ENCODE data around the gene RAPGEF2.
A peak's percentile ranks its signal among the peaks of the same experiment; 100 is the strongest.

The RAPGEF2 gene

GRCh38 chr4:159134429-159134828 is 31.6 kb downstream of the RAPGEF2 start:
- no peak for DNase-seq (ENCODE audit: low read depth)

DNA sequence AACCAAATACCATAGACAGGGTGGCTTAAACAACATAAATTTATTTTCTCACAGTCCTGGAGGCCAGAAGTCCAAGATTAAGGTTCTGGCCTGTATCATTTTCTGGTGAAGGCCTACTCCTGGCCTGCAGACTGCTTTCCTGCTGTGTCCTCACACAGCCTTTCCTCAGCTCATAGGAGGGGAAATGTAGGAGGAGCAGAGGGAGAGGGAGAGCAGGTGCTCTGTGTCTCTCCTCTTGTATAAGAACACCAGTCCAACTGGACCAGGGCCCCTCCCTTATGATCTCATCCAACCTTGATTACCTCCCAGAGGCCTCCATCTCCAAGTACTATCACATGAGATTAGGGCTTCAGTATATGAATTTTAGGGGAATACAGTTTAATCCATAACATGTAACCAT is 34.3 kb downstream of the RAPGEF2 start:
- DNase-seq (ENCODE audit: low read depth), result no peak

DNA sequence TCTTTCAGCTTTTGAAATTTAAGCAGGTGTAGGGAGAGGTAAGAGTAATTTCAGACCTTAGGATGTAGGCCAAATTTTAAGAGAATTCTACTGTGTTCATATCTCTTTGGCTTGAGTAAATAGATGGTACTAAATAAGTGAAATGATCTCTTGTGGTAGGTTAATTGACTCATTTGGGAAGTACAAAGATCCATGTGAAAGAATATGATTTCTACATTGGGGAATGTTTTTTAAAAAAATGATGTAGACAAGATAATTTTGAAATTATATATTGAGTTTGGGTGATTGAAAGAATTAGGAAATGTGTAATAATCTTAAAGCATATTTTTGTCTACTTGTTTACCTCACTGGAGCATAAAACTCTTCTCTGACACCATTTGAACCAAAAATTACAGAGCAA is 35.6 kb downstream of the RAPGEF2 start:
- DNase-seq (ENCODE audit: low read depth), result no peak

DNA sequence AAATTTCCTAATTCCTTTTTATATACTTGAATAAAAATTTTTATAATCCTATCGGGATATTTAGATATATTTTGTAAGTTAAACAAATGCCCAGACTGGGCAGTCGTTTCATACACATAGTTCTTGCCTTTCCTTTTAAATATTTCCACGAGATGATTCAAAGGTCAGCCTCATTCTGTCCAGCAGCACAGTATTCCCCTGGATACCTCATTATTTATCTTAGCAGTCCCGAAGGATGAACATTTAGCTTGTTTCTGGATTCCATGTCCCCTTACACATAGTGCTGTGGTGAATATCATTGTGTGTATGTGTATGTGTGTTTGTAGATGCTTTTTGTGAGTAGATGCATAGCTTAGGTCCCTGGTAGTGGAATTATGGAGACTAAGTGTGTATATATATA is 38.3 kb downstream of the RAPGEF2 start:
- DNase-seq (ENCODE audit: low read depth), result no peak

DNA sequence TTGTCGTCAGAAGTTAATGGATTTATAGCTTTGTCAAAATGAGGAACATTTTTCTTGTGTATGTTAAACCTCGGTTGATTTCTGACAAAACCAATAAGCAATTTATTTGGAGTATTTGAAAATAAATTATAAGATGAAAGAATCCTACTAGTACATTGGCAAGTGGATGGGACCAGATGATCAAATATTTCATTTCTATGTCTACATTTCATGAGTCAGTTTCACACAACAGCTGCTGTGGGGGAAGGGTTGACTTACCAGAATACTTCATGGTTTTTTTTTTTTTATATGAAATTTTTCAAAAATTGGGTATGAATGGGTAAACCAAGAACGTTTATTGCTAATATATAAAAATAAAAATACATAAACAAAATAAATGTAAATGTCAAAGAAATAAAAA is 39.4 kb downstream of the RAPGEF2 start:
- peak; percentile 21 for DNase-seq (ENCODE audit: low read depth)

DNA sequence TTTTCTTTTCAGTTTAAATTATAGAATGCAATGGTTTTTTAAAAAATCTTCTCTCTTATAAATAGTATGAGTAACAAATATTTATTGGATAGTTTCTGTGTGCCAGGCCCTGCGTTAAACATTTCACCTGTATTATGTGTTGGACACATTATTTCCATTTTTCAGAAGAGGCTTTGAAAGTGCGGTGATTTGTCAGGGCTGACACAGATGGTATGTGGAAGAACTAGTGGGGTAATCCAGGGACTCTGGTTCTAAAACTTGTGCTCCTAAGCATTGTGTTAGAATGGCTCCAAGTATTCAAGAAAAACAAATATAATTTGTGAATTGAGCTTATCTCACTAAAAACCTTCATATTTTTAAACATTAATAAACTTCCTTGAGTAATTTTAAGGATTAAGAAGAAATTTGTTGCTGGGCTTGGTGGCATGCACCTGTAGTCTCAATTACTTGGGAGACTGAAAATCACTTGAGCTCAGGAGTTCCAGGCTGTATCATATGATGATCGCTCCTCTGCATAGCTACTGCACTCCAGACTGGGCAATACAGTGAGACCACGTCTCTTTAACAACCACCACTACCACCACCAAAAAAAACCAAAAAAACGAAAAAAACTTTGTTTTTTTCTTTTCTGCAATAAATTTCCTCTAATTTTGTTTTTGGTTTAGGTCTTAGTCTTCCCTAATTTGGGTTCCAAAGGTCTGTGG is 40.0 kb downstream of the RAPGEF2 start:
- DNase-seq (ENCODE audit: low read depth), result no peak

- no peak for DNase-seq (ENCODE audit: low read depth)
Measured at GRCh38 chr4:159143687-159144086, 40.8 kb downstream of the RAPGEF2 start.

DNA sequence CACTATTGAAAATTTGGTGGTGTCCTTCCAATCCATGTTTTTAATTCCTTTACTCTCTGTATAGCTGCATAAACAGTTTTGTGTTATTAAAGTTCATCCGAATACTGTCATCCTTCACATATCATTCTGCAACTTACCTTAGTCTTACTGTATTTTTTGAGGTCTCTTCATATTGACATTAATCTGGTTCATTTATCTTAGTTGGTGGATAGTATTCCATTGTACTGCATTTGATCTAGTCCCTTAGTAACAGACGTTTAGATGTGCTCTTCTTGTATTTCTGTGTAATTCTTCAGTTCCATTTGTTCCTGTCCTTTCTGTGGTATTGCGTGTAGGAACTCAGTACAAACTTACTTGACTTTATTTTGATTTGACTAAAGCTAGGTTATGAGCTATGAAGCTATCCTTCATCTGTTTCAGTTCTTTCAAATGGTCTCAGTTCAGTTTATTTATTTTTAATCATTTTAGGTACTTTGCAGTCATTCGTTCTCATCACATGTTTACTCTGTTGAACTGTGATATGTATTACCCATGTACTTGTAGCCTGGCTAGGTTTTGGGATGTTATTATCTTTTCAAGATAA is 41.3 kb downstream of the RAPGEF2 start:
- no peak for DNase-seq (ENCODE audit: low read depth)

- no peak for DNase-seq (ENCODE audit: low read depth)
Measured at GRCh38 chr4:159145318-159145991, 42.6 kb downstream of the RAPGEF2 start.

DNA sequence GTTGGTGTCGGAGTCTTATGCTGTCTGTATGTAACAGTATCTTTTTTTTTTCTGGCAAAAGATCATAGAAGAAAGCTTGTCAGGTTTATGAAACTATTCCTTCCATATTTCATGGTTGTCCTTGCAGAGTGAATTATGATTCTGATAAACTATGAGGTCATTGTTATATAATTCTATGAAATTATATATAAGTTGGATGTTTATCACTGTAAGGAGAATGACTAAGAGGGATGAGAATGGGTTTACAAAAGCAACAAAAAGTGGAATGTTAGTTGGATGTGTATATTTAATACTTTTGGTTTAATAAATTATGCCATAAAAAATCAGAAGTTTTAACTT is 43.1 kb downstream of the RAPGEF2 start:
- no peak for DNase-seq (ENCODE audit: low read depth)

- DNase-seq (ENCODE audit: low read depth), result no peak
Measured at GRCh38 chr4:159146488-159146887, 43.6 kb downstream of the RAPGEF2 start.

GRCh38 chr4:159148441-159148840 is 45.6 kb downstream of the RAPGEF2 start:
- DNase-seq (ENCODE audit: low read depth), result no peak

DNA sequence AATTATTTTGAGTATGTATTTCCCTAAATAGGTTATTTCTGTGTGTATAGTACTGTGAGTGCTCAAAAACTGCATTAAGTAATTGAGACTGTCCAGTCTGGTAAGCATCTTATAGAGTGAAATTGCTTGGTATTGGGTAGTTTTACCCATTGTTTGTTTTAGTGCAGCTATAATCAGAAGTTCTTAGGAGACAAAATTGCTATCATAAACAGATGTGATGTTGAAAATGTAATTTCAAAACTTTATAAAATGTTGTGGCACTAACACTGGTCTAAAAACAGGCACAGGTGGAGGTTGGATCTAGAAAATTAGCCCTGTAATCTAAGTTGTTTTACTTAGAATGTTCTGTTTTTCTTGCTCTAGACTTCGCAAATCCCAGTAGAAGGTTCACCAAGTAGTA is 46.8 kb downstream of the RAPGEF2 start:
- no peak for DNase-seq (ENCODE audit: low read depth)

GRCh38 chr4:159150396-159150795 is 47.5 kb downstream of the RAPGEF2 start:
- DNase-seq (ENCODE audit: low read depth), result no peak

GRCh38 chr4:159150821-159151390 is 48.0 kb downstream of the RAPGEF2 start:
- no peak for DNase-seq (ENCODE audit: low read depth)

DNA sequence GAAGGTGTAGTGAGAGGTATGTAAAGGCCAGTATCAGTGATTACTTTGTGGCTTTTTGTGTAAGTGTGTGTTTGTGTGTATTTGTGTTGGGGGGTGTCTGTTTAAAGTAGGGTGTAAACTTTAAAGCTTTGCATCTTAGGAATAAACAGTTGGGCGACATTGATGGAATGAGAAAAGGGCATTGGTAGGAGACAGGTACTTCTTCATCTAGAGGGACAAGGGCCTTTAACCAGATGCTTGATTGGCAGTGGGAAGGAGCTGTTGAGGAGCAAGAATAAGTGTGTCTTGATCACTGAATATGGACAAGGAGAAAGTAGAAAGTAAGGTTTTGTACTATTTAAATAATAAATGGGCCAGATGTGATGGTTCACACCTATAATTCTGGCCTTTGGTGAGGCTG is 48.8 kb downstream of the RAPGEF2 start:
- DNase-seq (ENCODE audit: low read depth), result no peak

DNA sequence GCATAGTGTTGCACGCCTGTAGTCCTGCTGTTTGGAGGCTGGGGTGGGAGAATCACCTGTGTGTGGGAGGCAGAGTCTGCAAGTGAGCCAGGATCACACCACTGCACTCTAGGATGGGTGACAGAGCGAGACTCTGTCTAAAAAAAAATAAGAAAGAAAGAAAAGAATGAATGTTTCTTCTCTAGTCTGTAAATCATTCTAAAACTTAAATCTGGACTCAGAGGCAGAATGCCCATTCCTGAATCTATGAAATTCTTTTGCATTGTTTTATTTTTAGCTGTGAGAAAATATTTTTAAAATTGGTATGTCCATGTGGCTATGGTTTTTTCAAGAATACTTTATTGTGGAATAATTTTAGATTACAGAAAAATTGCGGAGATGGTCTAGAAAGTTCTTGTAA is 49.3 kb downstream of the RAPGEF2 start:
- no peak for DNase-seq (ENCODE audit: low read depth)

GRCh38 chr4:159153669-159154068 is 50.8 kb downstream of the RAPGEF2 start:
- no peak for DNase-seq (ENCODE audit: low read depth)

GRCh38 chr4:159155119-159155518 is 52.2 kb downstream of the RAPGEF2 start:
- no peak for DNase-seq (ENCODE audit: low read depth)

DNA sequence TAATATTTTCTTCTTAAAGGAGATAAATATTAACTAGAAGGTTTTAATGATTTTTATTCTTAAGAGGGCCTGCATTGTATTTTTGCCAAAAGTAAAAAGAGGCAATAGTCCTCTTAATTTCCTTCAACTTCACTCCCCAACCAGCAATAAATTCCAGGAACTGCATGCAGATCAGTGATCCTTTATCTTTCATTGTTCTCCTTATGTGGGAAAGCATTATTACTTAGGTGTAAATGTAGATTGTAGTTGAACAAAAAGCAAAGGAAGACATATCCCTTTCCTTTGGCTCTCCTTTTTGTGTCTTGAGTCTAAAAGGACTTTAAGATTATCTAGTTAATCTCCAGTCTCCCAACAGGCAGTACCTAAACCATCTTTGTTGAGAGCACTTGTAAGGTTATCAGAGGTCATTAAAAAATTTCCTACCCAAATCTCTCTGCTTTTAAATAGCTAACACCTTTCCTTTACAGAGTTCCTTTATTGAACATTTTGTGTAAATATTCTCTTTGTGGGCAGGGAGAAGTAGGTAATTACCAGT is 55.3 kb downstream of the RAPGEF2 start:
- no peak for DNase-seq (ENCODE audit: low read depth)

GRCh38 chr4:159158985-159159384 is 56.1 kb downstream of the RAPGEF2 start:
- DNase-seq (ENCODE audit: low read depth), result no peak

- no peak for DNase-seq (ENCODE audit: low read depth)
Measured at GRCh38 chr4:159159611-159160010, 56.7 kb downstream of the RAPGEF2 start.

DNA sequence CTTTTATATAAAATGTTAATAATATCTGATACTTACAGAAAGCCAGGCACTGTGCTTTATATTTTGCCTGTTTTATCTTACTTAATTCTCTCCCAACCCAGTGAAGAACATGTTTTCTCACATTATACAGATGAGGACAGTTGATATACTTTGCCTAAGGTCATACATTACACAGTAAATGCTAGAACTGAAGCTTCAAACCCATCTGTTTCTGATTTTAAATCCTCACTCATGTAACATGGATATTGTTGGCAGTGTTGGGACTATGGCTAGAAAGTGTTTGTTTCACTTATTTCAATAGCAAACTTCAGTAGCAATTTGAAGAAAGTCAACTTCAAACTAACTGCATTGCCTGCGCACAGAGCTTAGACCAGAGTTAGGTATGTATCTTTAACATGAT is 57.4 kb downstream of the RAPGEF2 start:
- DNase-seq (ENCODE audit: low read depth), result peak; percentile 46

All from fibroblast of the conjunctiva (primary cell).